GM23338 (cell line): ENCODE results near the gene ADORA3.

ENCODE experiments used
- CTCF ChIP-seq, 2 experiments: fragments of 200-600 bp in 1 of 2; sonication (generic) in 1 of 2; conservative IDR thresholded peaks; 2 replicates each; pipeline versions ENCODE4 v1.5.1 to v1.6.1; 2016 to 2017; ENCODE audit warnings: antibody characterized with exemption in 2 of 2, low read depth in 2 of 2, mild to moderate bottlenecking in 2 of 2, moderate library complexity in 1 of 2
- EZH2phosphoT487 ChIP-seq: fragments of 200-600 bp; sonication (generic); IDR thresholded peaks from one replicate; pipeline ENCODE4 v1.8.1; 2018; ENCODE audit warnings: antibody characterized with exemption; ENCODE audit not compliant: unreplicated experiment
- TF ChIP-seq, protein P1 (sequence below): IDR thresholded peaks from one replicate; pipeline ENCODE4 v1.6.1; 2018; ENCODE audit warnings: antibody characterized with exemption; ENCODE audit not compliant: unreplicated experiment

DNA sequence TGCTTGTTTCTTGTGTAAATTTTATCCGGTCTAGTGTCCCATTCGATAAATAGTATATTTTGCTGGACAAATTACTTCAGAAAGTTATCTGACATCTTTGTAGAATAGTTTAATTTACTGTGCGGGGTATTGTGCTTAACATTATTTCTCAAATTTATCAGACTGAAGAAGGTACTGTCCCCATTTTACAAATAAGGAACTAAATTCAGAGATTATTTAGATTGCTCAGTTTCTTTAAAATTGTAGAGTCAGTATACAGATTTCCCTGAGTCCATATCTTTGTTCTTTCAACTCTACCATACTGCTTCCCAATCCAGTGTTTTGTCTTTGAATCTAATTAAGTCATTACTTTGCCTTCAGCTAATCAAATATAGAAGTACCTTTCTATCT lies 47.8 kb downstream of the ADORA3 start:
- no peak for TF ChIP-seq CTCF (conservative IDR thresholded peaks at IDR 0.05; ENCODE audit: low read depth in 2 of 2)
- TF ChIP-seq EZH2phosphoT487, result no peak
- TF ChIP-seq, protein P1, sequence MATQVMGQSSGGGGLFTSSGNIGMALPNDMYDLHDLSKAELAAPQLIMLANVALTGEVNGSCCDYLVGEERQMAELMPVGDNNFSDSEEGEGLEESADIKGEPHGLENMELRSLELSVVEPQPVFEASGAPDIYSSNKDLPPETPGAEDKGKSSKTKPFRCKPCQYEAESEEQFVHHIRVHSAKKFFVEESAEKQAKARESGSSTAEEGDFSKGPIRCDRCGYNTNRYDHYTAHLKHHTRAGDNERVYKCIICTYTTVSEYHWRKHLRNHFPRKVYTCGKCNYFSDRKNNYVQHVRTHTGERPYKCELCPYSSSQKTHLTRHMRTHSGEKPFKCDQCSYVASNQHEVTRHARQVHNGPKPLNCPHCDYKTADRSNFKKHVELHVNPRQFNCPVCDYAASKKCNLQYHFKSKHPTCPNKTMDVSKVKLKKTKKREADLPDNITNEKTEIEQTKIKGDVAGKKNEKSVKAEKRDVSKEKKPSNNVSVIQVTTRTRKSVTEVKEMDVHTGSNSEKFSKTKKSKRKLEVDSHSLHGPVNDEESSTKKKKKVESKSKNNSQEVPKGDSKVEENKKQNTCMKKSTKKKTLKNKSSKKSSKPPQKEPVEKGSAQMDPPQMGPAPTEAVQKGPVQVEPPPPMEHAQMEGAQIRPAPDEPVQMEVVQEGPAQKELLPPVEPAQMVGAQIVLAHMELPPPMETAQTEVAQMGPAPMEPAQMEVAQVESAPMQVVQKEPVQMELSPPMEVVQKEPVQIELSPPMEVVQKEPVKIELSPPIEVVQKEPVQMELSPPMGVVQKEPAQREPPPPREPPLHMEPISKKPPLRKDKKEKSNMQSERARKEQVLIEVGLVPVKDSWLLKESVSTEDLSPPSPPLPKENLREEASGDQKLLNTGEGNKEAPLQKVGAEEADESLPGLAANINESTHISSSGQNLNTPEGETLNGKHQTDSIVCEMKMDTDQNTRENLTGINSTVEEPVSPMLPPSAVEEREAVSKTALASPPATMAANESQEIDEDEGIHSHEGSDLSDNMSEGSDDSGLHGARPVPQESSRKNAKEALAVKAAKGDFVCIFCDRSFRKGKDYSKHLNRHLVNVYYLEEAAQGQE, result no peak
